ENCODE results near the gene ABCA8.
"Not testable (repeated sequence)": the region's sequence is repeated elsewhere in the genome, so short reads cannot be mapped to it uniquely, and the experiment has no call there.

The ABCA8 gene

DNA sequence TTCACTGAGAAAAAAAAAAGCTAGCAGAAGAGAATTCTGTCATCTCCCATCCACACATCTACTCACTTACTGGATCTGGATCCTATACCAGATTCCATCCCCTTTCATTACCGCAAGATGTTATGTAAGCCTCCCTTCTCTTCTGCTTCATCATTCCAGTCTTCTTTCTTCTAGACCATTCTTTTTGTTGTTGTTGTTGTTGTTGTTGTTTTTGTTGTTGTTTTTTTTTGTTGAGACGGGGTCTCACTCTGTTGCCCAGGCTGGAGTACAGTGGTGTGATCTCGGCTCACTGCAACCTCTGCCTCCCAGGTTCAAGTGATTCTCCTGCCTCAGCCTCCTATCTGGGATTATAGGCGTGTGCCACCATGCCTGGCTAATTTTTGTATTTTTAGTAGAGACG, 131.0 kb downstream of the ABCA8 start:
- not testable (repeated sequence) for DNase-seq (ENCODE audit: low read depth in 2 of 2)

DNA sequence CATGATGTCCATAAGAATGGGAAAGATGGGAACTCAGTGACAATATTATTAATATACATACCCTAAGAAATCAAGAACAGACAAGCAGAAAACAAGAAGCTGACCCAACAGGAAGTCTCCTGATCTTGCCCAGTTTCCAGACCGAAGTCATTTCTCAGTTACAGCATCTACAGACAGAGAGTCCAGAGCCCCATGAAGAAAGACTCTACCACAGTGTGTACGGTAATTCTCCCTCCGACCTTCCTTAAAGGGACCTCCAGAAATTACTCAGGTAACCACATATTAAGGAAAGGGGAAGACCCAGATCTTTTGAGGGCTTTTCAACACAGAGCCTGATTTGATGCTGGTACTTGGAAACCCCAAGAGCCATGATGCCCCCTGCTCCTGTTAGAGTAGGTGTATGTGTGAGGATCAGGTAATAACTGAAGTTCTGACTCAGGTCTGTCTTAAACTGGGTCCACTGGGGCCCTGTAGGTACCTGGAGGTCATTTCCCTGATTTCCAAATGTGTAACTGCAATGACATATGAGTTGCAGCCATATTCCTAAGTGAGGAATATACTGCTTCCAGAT, 132.4 kb downstream of the ABCA8 start:
- no peak for DNase-seq (ENCODE audit: low read depth in 2 of 2)

DNA sequence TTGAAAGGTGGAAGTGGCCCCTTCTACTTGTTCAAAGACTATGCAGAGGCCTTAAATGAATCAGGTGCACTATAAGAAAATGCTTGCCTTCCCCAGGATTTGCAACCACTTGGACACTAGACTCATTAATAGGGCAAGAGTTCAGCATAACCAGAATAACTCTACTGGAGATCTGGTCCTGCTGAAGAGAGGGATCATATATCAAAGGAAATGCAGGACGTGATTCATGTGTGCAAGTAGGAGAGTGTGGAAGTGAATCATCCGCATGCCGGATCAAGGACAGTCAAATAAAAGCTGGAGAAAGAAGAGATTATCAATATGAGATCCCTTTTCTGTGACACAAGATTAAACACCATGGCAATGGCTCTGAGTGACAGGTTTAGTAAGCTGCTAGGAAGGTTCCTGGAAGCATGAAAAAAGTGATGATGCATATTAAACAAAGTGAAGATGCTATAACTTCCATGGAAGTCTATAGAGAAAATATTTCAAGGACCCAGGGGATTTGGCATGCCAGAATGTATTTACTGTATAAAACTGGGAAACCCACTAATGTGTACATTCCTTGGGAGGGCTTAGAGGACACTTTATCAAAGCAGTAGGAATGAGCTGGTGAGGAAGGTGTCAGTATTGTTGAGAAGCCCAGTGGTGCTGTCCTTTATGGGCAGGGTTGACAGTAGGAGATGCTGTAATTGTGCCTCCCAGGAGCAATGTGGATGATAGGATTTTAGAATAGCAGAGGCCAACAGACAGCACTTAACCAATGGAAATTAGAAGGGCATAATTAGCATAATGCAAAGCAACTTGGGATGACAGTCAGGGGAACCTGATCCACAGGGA, 133.1 kb downstream of the ABCA8 start:
- no peak for DNase-seq (ENCODE audit: low read depth in 2 of 2)

DNA sequence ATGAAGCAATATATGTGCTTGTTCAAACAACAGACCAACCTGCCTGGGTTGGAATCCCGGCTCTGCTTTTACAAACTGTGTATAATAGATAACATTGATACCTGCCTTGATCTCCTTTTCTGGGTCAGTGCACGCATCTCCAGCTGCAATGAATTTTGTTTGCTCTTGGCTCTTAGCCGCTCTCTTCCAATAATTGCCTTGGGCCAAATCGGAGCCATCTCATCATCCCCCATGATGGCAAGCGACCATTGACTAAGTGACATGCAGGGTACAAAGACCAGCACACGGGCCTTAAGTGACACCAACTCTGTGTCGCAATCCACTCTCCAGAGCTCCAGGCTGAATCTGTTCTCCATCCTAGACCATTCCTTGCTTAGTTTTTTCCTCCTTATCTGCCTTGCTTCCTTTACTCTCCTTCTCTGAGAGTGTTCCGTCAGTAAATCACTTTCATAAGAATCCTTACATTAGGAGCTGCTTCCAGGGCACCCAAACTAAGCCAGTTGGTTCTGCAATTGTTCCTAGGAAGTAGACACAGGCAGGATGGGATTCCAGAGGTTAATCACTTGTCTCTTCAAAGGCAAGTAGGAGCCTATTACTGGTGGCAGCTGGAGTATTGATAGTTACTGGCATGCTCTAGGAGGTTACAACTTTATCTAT, 134.2 kb downstream of the ABCA8 start:
- DNase-seq (ENCODE audit: low read depth in 2 of 2): no peak

DNA sequence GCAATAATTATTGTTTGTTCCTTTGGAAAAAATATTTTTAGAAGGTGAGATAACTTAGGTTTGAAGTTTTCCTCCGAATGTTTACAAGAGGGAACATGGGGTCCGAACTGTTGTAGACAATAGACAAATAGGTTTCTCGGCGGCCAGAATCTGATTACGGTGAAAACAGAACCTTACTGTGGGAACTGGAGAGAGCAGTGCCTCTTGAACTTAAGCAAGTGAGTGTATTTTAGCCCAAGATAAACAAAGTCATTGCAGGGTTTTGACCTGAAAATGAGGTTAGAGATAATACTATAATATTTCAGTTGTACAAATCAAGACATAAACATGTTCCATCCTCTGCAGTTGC, 134.7 kb downstream of the ABCA8 start:
- no peak for DNase-seq (ENCODE audit: low read depth in 2 of 2)

DNA sequence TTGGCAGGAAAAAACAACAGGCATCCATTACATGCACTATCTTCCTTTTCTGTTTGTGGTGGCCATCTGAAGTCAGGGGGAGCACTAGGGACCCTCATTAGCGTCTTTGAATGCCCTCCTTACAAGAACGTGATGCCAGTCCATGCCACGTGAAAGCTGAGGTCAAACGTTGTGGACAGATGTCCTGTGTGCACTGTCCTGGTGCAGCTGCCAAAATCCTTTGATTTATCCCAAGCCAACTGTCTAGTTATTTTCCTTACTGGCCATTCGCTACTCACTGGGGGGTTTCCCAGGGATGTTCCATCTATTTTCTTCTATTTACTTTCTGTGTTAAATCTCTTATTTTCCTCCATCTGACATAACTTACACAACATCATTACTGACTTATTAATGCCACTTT, 135.7 kb downstream of the ABCA8 start:
- DNase-seq (ENCODE audit: low read depth in 2 of 2): no peak

Measured in stimulated activated CD4-positive, alpha-beta T cell treated with anti-CD3 and anti-CD28 coated beads, Interleukin-1b, Interleukin-23, amount 100 ng/mL, for 1 hour (primary cell).